ENCODE results near the gene EZR. TPM values are rescaled to one million over a fixed set of nuclear protein-coding genes. Genes with fewer than 3 reads are reported as not detected.

The EZR gene
- polyA plus RNA-seq (2013, experiment 1 of 2): 158 TPM
- polyA plus RNA-seq (2013, experiment 2 of 2): 143 TPM

- H3K27me3 ChIP-seq (ENCODE audit: insufficient read depth, low read length): no peaks in the 10 kb centered on the region
- peaks cover 26% of the 10 kb centered on the region for H3K4me1 ChIP-seq (ENCODE audit: insufficient read depth, low read length)
- peaks cover 33% of the 10 kb centered on the region for H3K36me3 ChIP-seq (ENCODE audit: insufficient read depth, low read length)
- H3K9ac ChIP-seq (ENCODE audit: low read depth, low read length): peak within 1 kb of the TSS; percentile 80
- peak within 1 kb of the TSS; percentile 86 for H3K27ac ChIP-seq (ENCODE audit: low read depth, low read length)
- H3K4me3 ChIP-seq (ENCODE audit: low read length): peak within 1 kb of the TSS; percentile 93
- 0 out of 2 replicates have a peak, but pooled peaks cover 4% of the 10 kb centered on the region for H3K9me3 ChIP-seq (ENCODE audit: insufficient read depth, low read depth, low read length)
- WGBS: 11% methylated on average over 67 of the region's 67 CpGs
These were observed at the start of gene EZR for GRCh38 chr6:158819213-158819976. EZR (minus strand) TSS chr6:158819368; CDS start chr6:158818093, 1,275 bp downstream.

DNA sequence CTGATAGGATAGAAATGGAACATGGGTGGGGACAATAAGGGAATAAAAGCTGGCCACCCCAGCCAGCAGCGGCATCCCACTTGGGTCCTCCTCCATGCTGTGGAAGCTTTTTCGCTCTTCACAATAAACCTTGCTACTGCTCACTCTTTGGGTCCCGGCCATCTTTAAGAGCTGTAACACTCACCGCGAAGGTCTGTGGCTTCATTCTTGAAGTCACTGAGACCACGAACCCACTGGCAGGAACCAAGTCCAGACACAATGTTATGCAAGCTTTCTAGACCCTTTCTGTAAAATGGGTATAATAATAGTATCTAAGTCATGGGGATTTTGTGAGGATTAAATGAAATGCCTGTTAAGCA lies 48.9 kb upstream of the EZR start:
- no peak overlapping the region for H3K9ac ChIP-seq (ENCODE audit: low read depth, low read length)
- H3K27ac ChIP-seq (ENCODE audit: low read depth, low read length): no peak overlapping the region
- WGBS: 96% methylated on average over 6 of the region's 6 CpGs
- H3K9me3 ChIP-seq (ENCODE audit: insufficient read depth, low read depth, low read length): no peaks in the 10 kb centered on the region
- H3K4me3 ChIP-seq (ENCODE audit: low read length): no peak overlapping the region
- peaks cover 22% of the 10 kb centered on the region; the same call in 1 of the 2 replicates for H3K4me1 ChIP-seq (ENCODE audit: insufficient read depth, low read length)
- H3K27me3 ChIP-seq (ENCODE audit: insufficient read depth, low read length): no peaks in the 10 kb centered on the region
- no peaks in the 10 kb centered on the region for H3K36me3 ChIP-seq (ENCODE audit: insufficient read depth, low read length)

- no peaks in the 10 kb centered on the region for H3K27me3 ChIP-seq (ENCODE audit: insufficient read depth, low read length)
- H3K9ac ChIP-seq (ENCODE audit: low read depth, low read length): no peak overlapping the region
- H3K4me3 ChIP-seq (ENCODE audit: low read length): no peak overlapping the region
- H3K9me3 ChIP-seq (ENCODE audit: insufficient read depth, low read depth, low read length): no peaks in the 10 kb centered on the region
- H3K36me3 ChIP-seq (ENCODE audit: insufficient read depth, low read length): no peaks in the 10 kb centered on the region
- no peak overlapping the region for H3K27ac ChIP-seq (ENCODE audit: low read depth, low read length)
- peaks cover 22% of the 10 kb centered on the region; the same call in 1 of the 2 replicates for H3K4me1 ChIP-seq (ENCODE audit: insufficient read depth, low read length)
- 94% methylated on average over 10 of the region's 10 CpGs for WGBS
These were observed 48.4 kb upstream of the EZR start for GRCh38 chr6:158867381-158868121.

GRCh38 chr6:158865769-158866168 lies 46.6 kb upstream of the EZR start:
- Histone ChIP-seq H3K27ac (ENCODE audit: low read depth, low read length) (no peak overlapping the region), H3K9ac (ENCODE audit: low read depth, low read length) (no peak overlapping the region), H3K9me3 (ENCODE audit: insufficient read depth, low read depth, low read length) (no peaks in the 10 kb centered on the region), H3K4me1 (ENCODE audit: insufficient read depth, low read length) (peaks cover 22% of the 10 kb centered on the region; the same call in 1 of the 2 replicates), H3K36me3 (ENCODE audit: insufficient read depth, low read length) (no peaks in the 10 kb centered on the region), H3K4me3 (ENCODE audit: low read length) (no peak overlapping the region), H3K27me3 (ENCODE audit: insufficient read depth, low read length) (no peaks in the 10 kb centered on the region)
- WGBS: 100% methylated on average over 1 of the region's 2 CpGs

GRCh38 chr6:158863646-158864045 lies 44.5 kb upstream of the EZR start:
- Histone ChIP-seq H3K27me3 (ENCODE audit: insufficient read depth, low read length) (no peaks in the 10 kb centered on the region), H3K4me1 (ENCODE audit: insufficient read depth, low read length) (peaks cover 16% of the 10 kb centered on the region; the same call in 1 of the 2 replicates), H3K36me3 (ENCODE audit: insufficient read depth, low read length) (no peaks in the 10 kb centered on the region), H3K9ac (ENCODE audit: low read depth, low read length) (no peak overlapping the region), H3K9me3 (ENCODE audit: insufficient read depth, low read depth, low read length) (no peaks in the 10 kb centered on the region), H3K4me3 (ENCODE audit: low read length) (no peak overlapping the region), H3K27ac (ENCODE audit: low read depth, low read length) (no peak overlapping the region)
- 91% methylated on average over 4 of the region's 4 CpGs for WGBS

- WGBS: 95% methylated on average over 4 of the region's 4 CpGs
- Histone ChIP-seq H3K9me3 (ENCODE audit: insufficient read depth, low read depth, low read length) (no peaks in the 10 kb centered on the region), H3K36me3 (ENCODE audit: insufficient read depth, low read length) (no peaks in the 10 kb centered on the region), H3K9ac (ENCODE audit: low read depth, low read length) (no peak overlapping the region), H3K27me3 (ENCODE audit: insufficient read depth, low read length) (no peaks in the 10 kb centered on the region), H3K27ac (ENCODE audit: low read depth, low read length) (no peak overlapping the region), H3K4me3 (ENCODE audit: low read length) (no peak overlapping the region), H3K4me1 (ENCODE audit: insufficient read depth, low read length) (peaks cover 16% of the 10 kb centered on the region; the same call in 1 of the 2 replicates)
These were observed 42.7 kb upstream of the EZR start for GRCh38 chr6:158861686-158862381.

- H3K4me1 ChIP-seq (ENCODE audit: insufficient read depth, low read length): peaks cover 14% of the 10 kb centered on the region; the same call in 1 of the 2 replicates
- H3K4me3 ChIP-seq (ENCODE audit: low read length): no peak overlapping the region
- no peak overlapping the region for H3K27ac ChIP-seq (ENCODE audit: low read depth, low read length)
- H3K27me3 ChIP-seq (ENCODE audit: insufficient read depth, low read length): no peaks in the 10 kb centered on the region
- H3K9ac ChIP-seq (ENCODE audit: low read depth, low read length): no peak overlapping the region
- WGBS: 95% methylated on average over 6 of the region's 6 CpGs
- no peaks in the 10 kb centered on the region for H3K9me3 ChIP-seq (ENCODE audit: insufficient read depth, low read depth, low read length)
- no peaks in the 10 kb centered on the region for H3K36me3 ChIP-seq (ENCODE audit: insufficient read depth, low read length)
These were observed 41.2 kb upstream of the EZR start for GRCh38 chr6:158860279-158860865.

GRCh38 chr6:158856261-158856660 lies 37.1 kb upstream of the EZR start:
- H3K36me3 ChIP-seq (ENCODE audit: insufficient read depth, low read length): no peaks in the 10 kb centered on the region
- no peak overlapping the region for H3K9ac ChIP-seq (ENCODE audit: low read depth, low read length)
- peaks cover 24% of the 10 kb centered on the region for H3K4me1 ChIP-seq (ENCODE audit: insufficient read depth, low read length)
- H3K4me3 ChIP-seq (ENCODE audit: low read length): no peak overlapping the region
- peak overlapping the region; percentile 4; the same call in 1 of the 2 replicates for H3K27ac ChIP-seq (ENCODE audit: low read depth, low read length)
- H3K9me3 ChIP-seq (ENCODE audit: insufficient read depth, low read depth, low read length): no peaks in the 10 kb centered on the region
- WGBS: 78% methylated on average over 4 of the region's 4 CpGs
- H3K27me3 ChIP-seq (ENCODE audit: insufficient read depth, low read length): no peaks in the 10 kb centered on the region

- Histone ChIP-seq H3K36me3 (ENCODE audit: insufficient read depth, low read length) (no peaks in the 10 kb centered on the region), H3K4me1 (ENCODE audit: insufficient read depth, low read length) (peaks cover 40% of the 10 kb centered on the region), H3K27me3 (ENCODE audit: insufficient read depth, low read length) (no peaks in the 10 kb centered on the region), H3K9ac (ENCODE audit: low read depth, low read length) (peak overlapping the region; percentile 70), H3K27ac (ENCODE audit: low read depth, low read length) (peak overlapping the region; percentile 97), H3K4me3 (ENCODE audit: low read length) (peak overlapping the region; percentile 23), H3K9me3 (ENCODE audit: insufficient read depth, low read depth, low read length) (no peaks in the 10 kb centered on the region)
- WGBS: 16% methylated on average over 7 of the region's 7 CpGs
These were observed 35.3 kb upstream of the EZR start for GRCh38 chr6:158854214-158855101.

- H3K9ac ChIP-seq (ENCODE audit: low read depth, low read length): peak overlapping the region; percentile 70
- H3K9me3 ChIP-seq (ENCODE audit: insufficient read depth, low read depth, low read length): no peaks in the 10 kb centered on the region
- 6% methylated on average over 6 of the region's 6 CpGs for WGBS
- no peaks in the 10 kb centered on the region for H3K27me3 ChIP-seq (ENCODE audit: insufficient read depth, low read length)
- no peaks in the 10 kb centered on the region for H3K36me3 ChIP-seq (ENCODE audit: insufficient read depth, low read length)
- H3K4me3 ChIP-seq (ENCODE audit: low read length): peak overlapping the region; percentile 23
- peak overlapping the region; percentile 97 for H3K27ac ChIP-seq (ENCODE audit: low read depth, low read length)
- H3K4me1 ChIP-seq (ENCODE audit: insufficient read depth, low read length): peaks cover 41% of the 10 kb centered on the region
These were observed 34.7 kb upstream of the EZR start for GRCh38 chr6:158853880-158854213.

All from HUES64 (cell line).